Measurements from ENCODE around the gene PACS1.

- TF ChIP-seq, protein P1, sequence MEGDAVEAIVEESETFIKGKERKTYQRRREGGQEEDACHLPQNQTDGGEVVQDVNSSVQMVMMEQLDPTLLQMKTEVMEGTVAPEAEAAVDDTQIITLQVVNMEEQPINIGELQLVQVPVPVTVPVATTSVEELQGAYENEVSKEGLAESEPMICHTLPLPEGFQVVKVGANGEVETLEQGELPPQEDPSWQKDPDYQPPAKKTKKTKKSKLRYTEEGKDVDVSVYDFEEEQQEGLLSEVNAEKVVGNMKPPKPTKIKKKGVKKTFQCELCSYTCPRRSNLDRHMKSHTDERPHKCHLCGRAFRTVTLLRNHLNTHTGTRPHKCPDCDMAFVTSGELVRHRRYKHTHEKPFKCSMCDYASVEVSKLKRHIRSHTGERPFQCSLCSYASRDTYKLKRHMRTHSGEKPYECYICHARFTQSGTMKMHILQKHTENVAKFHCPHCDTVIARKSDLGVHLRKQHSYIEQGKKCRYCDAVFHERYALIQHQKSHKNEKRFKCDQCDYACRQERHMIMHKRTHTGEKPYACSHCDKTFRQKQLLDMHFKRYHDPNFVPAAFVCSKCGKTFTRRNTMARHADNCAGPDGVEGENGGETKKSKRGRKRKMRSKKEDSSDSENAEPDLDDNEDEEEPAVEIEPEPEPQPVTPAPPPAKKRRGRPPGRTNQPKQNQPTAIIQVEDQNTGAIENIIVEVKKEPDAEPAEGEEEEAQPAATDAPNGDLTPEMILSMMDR (conservative IDR thresholded peaks at IDR 0.05), result no peak
- no peak for TF ChIP-seq ZFX (IDR thresholded peaks at IDR 0.05)
These were observed 125.8 kb downstream of the PACS1 start for GRCh38 chr11:66195867-66196266.
